ENCODE measurements around the gene WSB1. TPM values are rescaled to one million over a fixed set of nuclear protein-coding genes. Genes with fewer than 3 reads are reported as not detected.

The WSB1 gene
- total RNA-seq, 1 donor from 2014 or later = 452 TPM

- no peaks in the 10 kb centered on the region for H3K27me3 Mint-ChIP-seq
- DNase-seq (ENCODE audit: low spot score, unreplicated experiment) = no peak
- no peaks in the 10 kb centered on the region for H3K9me3 Mint-ChIP-seq (ENCODE audit: low read depth)
- no peaks in the 10 kb centered on the region for H3K36me3 Mint-ChIP-seq (ENCODE audit: insufficient read depth)
- no peak overlapping the region for H3K27ac Mint-ChIP-seq
- TF ChIP-seq CTCF (IDR thresholded peaks at IDR 0.05; ENCODE audit: unreplicated experiment) = no peak
- peaks cover 2% of the 10 kb centered on the region for H3K4me1 Mint-ChIP-seq (ENCODE audit: low read depth)
- no peak overlapping the region for H3K4me3 Mint-ChIP-seq (ENCODE audit: low read depth)
Observed at GRCh38 chr17:27281438-27281837, 12.5 kb upstream of the WSB1 start.

GRCh38 chr17:27282054-27282551, 11.8 kb upstream of the WSB1 start:
- H3K27ac Mint-ChIP-seq = no peak overlapping the region
- H3K4me3 Mint-ChIP-seq (ENCODE audit: low read depth) = no peak overlapping the region
- no peaks in the 10 kb centered on the region for H3K27me3 Mint-ChIP-seq
- peaks cover 2% of the 10 kb centered on the region for H3K4me1 Mint-ChIP-seq (ENCODE audit: low read depth)
- no peak for TF ChIP-seq CTCF (IDR thresholded peaks at IDR 0.05; ENCODE audit: unreplicated experiment)
- H3K9me3 Mint-ChIP-seq (ENCODE audit: low read depth) = no peaks in the 10 kb centered on the region
- no peak for DNase-seq (ENCODE audit: low spot score, unreplicated experiment)
- no peaks in the 10 kb centered on the region for H3K36me3 Mint-ChIP-seq (ENCODE audit: insufficient read depth)

- no peak for DNase-seq (ENCODE audit: low spot score, unreplicated experiment)
- Mint-ChIP-seq H3K4me1 (ENCODE audit: low read depth) (peaks cover 2% of the 10 kb centered on the region), H3K4me3 (ENCODE audit: low read depth) (no peak overlapping the region), H3K27me3 (no peaks in the 10 kb centered on the region), H3K36me3 (ENCODE audit: insufficient read depth) (no peaks in the 10 kb centered on the region), H3K27ac (no peak overlapping the region), H3K9me3 (ENCODE audit: low read depth) (no peaks in the 10 kb centered on the region)
- no peak for TF ChIP-seq CTCF (IDR thresholded peaks at IDR 0.05; ENCODE audit: unreplicated experiment)
Observed at GRCh38 chr17:27283060-27283459, 10.9 kb upstream of the WSB1 start.

- TF ChIP-seq CTCF (IDR thresholded peaks at IDR 0.05; ENCODE audit: unreplicated experiment) = no peak
Observed at GRCh38 chr17:27283751-27284150, 10.2 kb upstream of the WSB1 start.

GRCh38 chr17:27284811-27285415, 9.0 kb upstream of the WSB1 start:
- Mint-ChIP-seq H3K9me3 (ENCODE audit: low read depth) (no peaks in the 10 kb centered on the region), H3K4me3 (ENCODE audit: low read depth) (no peak overlapping the region), H3K27me3 (no peaks in the 10 kb centered on the region), H3K27ac (no peak overlapping the region), H3K36me3 (ENCODE audit: insufficient read depth) (no peaks in the 10 kb centered on the region), H3K4me1 (ENCODE audit: low read depth) (peaks cover 2% of the 10 kb centered on the region)
- DNase-seq (ENCODE audit: low spot score, unreplicated experiment) = no peak
- TF ChIP-seq CTCF (IDR thresholded peaks at IDR 0.05; ENCODE audit: unreplicated experiment) = no peak

More at GRCh38 chr17:27283751-27284150, 10.2 kb upstream of the WSB1 start:
- no peak for DNase-seq (ENCODE audit: low spot score, unreplicated experiment)
- no peaks in the 10 kb centered on the region for H3K36me3 Mint-ChIP-seq (ENCODE audit: insufficient read depth)
- H3K9me3 Mint-ChIP-seq (ENCODE audit: low read depth) = no peaks in the 10 kb centered on the region
- H3K27me3 Mint-ChIP-seq = no peaks in the 10 kb centered on the region
- peaks cover 2% of the 10 kb centered on the region for H3K4me1 Mint-ChIP-seq (ENCODE audit: low read depth)
- no peak overlapping the region for H3K27ac Mint-ChIP-seq
- no peak overlapping the region for H3K4me3 Mint-ChIP-seq (ENCODE audit: low read depth)

Data from progenitor cell of endocrine pancreas (in vitro differentiated cells).